ENCODE results near the gene CNMD.
A peak's percentile ranks its signal among the peaks of the same experiment; 100 is the strongest.
"Not testable (repeated sequence)": the region's sequence is repeated elsewhere in the genome, so short reads cannot be mapped to it uniquely, and the experiment has no call there.

The CNMD gene

GRCh38 chr13:52686376-52686775, 53.2 kb downstream of the CNMD start:
- TF ChIP-seq, protein P1, sequence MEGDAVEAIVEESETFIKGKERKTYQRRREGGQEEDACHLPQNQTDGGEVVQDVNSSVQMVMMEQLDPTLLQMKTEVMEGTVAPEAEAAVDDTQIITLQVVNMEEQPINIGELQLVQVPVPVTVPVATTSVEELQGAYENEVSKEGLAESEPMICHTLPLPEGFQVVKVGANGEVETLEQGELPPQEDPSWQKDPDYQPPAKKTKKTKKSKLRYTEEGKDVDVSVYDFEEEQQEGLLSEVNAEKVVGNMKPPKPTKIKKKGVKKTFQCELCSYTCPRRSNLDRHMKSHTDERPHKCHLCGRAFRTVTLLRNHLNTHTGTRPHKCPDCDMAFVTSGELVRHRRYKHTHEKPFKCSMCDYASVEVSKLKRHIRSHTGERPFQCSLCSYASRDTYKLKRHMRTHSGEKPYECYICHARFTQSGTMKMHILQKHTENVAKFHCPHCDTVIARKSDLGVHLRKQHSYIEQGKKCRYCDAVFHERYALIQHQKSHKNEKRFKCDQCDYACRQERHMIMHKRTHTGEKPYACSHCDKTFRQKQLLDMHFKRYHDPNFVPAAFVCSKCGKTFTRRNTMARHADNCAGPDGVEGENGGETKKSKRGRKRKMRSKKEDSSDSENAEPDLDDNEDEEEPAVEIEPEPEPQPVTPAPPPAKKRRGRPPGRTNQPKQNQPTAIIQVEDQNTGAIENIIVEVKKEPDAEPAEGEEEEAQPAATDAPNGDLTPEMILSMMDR (conservative IDR thresholded peaks at IDR 0.05): no peak
- TF ChIP-seq ZFX (IDR thresholded peaks at IDR 0.05): no peak
- no peak overlapping the region for H3K27ac ChIP-seq

DNA sequence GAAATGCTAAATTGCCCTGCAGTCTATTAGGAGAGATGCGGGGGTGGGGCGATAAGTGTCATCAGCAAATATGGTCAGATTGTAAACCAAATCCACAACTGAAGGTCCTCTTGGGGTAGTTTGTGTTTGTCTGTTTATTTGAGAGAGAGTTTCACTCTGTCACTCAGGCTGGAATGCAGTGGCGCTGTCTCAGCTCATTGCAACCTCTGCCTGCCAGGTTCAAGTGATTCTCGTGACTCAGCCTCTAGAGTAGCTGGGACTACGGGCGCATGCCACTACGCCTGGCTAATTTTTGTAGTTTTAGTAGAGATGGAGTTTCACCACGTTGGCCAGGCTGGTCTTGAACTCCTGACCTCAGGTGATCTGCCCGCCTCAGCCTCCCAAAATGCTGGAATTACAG, 53.8 kb downstream of the CNMD start:
- not testable (repeated sequence) for H3K27ac ChIP-seq

DNA sequence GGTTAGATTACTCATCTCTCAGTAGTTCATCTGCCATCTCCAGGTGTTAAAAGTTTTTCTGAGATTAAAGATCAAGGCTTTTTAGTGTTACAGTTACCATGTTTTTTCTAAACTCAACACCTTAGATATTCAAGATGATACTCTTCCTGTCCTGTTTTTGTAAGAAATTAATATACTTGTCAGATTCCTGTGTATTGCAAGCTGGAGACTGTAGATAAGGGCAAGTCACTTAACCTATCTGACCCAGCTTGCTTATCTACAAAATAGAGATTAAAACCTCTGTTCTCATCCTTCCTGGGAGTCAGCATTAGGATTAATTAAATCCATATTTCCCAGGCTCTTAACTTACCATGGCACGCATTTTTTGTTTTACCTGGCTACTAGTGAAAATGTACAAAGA, 61.8 kb downstream of the CNMD start:
- TF ChIP-seq ZFX (IDR thresholded peaks at IDR 0.05): no peak
- TF ChIP-seq, protein P1 (conservative IDR thresholded peaks at IDR 0.05): no peak

DNA sequence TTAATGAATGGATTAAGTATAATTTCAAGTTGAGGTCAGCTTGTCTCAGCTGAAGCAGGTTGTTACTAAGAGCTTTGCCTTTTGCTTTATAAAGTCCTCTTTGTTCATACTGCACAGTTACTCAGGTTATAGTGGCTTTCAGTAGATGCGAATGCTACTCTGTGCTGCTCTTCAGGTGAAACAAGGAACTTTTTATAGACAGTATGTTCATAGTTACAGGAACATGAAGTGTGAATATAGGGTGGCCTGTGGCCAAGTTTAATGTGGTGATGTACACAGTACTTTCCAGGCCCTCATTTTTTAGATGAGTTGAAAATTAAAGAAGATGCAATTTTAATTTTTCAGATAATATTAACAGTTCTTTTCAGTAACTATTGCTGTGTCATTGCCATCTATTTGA, 66.2 kb downstream of the CNMD start:
- TF ChIP-seq, protein P1 (conservative IDR thresholded peaks at IDR 0.05): no peak
- TF ChIP-seq ZFX (IDR thresholded peaks at IDR 0.05): no peak

More for the DNA sequence above, 61.8 kb downstream of the CNMD start:
- H3K27ac ChIP-seq: no peak overlapping the region

GRCh38 chr13:52670726-52671125, 68.9 kb downstream of the CNMD start:
- TF ChIP-seq ZFX (IDR thresholded peaks at IDR 0.05): no peak
- TF ChIP-seq, protein P1 (conservative IDR thresholded peaks at IDR 0.05): no peak
- H3K27ac ChIP-seq: no peak overlapping the region

More for the DNA sequence above, 66.2 kb downstream of the CNMD start:
- no peak overlapping the region for H3K27ac ChIP-seq

DNA sequence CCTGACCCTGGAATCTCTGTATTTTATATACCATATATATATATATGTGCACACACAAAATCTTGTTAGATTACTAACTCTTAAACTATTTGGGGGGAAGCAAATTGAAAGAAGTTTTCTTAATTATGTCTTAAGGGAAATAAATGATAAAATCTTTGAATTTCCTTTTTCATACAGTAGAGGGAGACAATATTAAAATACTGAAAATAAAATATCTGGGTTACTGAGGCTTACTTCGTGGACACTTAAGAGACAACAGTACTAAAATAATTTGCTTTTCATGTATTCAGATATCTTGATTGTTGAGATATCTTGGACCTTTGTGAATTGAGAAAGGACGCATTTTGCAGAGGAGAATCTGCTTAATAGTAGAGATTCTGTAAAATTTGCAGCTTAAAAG, 69.9 kb downstream of the CNMD start:
- H3K27ac ChIP-seq: no peak overlapping the region
- TF ChIP-seq, protein P1 (conservative IDR thresholded peaks at IDR 0.05): peak; percentile 34
- no peak for TF ChIP-seq ZFX (IDR thresholded peaks at IDR 0.05)

DNA sequence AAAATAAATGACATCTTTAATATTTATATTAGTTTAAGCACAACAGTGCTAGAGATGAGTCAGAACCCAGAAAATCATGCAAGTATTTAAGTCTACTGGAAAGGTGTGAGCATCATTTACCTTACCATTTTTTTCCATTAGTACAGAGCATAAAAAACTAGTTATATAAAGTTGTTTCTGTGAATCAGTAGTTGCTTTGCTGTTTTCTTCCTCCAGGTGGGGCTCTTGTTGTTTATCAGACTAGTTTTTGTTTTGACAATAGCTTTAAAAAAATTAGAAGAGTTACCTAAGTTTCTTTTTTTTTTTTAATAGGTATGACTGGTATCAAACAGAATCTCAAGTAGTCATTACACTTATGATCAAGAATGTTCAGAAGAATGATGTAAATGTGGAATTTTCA, 74.3 kb downstream of the CNMD start:
- no peak overlapping the region for H3K27ac ChIP-seq
- no peak for TF ChIP-seq ZFX (IDR thresholded peaks at IDR 0.05)
- TF ChIP-seq, protein P1 (conservative IDR thresholded peaks at IDR 0.05): peak; percentile 76

GRCh38 chr13:52664272-52664671, 75.3 kb downstream of the CNMD start:
- no peak for TF ChIP-seq ZFX (IDR thresholded peaks at IDR 0.05)
- TF ChIP-seq, protein P1 (conservative IDR thresholded peaks at IDR 0.05): no peak
- H3K27ac ChIP-seq: no peak overlapping the region
